Activated CD4-positive, alpha-beta T cell treated with anti-CD3 and anti-CD28 coated beads for 1 hour (primary cell): Measurements from ENCODE around the gene SKI.

Source experiments
- DNase-seq: peaks from one replicate; pipeline ENCODE4 v3.0.0-alpha.2; 2020

Gene SKI

DNA sequence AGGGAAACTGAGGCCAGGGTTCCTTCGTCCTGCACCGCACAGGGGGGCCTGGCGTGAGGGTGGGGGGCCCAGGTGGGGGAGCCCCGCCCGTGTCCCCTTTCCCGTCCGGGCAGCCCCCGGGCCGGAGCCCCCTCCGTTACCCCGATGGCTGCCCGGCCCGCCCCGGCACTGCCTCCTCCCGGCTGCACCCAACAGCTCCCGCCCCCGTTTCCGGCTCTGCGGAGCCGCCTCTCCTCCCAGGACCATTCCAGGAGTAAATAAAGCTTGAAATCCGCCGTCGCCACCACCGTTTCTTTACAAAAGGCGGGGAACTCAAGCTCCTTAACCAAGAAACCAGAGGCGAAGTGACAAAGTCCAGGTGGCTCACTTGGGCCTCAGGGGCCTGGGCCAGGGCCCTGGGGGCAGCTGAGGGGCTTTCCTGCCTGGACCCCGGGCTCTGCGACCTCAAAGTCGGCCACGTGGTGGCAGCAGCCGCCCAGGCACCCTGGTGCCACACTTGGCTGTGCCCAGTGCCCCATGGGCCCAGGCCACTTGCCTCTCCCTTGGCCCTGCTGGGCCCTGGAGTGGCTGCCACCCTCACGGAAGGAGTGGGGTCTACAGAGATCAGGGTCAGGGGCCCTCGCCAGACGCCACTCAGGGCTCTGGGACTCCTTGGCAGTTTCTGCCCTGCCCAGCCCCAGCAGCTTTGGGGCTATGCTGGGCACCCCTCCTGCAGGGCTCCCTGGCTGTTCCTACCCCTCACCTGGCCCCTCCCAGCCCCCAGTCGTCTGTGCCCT, 33.0 kb upstream of the SKI start:
- peak; percentile 80 for DNase-seq

DNA sequence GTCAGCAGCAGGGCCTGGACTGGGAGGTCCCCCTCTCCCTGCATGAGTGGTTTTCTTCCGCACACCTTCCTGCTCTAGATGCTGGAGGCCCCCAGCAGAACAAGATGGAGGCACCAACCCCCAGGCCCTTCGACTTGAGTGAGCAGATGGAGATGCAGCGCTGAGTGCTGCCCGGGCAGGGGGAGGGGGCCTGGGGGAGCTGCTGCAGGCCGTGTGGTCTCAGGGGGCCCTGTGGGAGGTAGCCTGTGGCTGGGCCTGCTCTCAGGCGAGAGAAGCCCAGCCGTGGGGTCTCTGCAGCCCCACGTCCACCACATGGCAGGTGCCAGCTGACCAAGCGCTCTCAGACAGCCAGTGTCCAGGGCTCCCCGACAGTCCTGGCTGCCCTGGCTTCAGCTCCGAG, 32.3 kb upstream of the SKI start:
- no peak for DNase-seq

DNA sequence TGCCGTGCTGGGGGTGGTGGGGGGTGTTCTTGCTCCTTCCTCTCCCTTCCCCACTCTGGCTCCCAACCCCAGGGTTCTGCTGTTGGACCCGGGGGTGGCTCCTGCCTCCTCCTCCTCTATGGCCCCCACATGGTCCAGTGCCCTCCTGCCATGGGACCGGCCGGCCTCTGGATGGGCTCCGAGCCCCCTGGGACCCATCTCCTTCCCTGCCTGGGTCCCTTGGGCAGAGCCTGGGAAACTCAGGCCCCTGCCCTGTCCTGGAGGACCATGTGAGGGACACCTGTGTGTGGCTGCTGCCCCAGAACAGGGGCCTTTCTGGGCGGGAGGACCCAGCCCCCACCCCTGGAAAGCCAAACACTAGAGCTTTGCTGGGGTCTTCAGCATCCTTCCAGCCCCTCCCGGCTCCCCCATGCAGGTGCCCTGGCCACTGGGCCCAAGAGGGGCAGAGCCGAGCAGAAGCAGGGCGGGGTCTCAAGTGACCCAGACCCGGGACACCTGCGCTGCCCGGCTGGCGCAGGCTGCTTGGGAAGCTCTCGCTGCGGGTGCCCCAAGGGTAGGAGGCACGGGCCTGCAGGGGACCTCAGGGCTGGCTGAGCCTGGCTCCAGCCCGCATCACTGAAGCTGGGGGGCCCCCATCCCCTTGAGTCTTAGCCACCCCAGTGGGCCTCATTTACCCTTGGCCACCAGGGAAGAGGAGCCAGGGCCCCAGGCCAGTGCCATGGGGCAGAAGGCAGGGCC, 31.0 kb upstream of the SKI start:
- DNase-seq, result no peak

DNA sequence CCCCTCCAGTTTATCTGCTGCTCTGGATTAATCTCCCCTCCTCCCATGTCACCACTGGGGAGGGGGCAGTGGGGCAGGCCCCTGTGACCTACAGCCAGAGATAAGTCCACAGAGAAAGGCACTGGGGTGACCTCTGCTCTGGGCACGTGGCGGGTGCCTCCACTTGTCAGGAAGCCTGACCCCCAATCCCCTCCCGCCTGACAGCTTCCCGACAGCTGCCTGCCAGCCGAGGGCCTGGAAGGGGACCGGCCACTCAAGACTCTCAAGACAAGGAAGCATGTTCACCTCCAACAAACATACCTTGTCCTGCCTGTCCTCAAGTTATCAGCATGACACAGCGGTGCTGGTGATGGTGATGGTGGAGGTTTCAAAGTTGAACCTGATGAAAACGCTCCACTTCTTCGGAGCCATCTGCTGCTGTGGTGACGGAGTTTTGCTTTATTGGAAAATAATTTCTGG, 30.4 kb upstream of the SKI start:
- DNase-seq, result no peak

DNA sequence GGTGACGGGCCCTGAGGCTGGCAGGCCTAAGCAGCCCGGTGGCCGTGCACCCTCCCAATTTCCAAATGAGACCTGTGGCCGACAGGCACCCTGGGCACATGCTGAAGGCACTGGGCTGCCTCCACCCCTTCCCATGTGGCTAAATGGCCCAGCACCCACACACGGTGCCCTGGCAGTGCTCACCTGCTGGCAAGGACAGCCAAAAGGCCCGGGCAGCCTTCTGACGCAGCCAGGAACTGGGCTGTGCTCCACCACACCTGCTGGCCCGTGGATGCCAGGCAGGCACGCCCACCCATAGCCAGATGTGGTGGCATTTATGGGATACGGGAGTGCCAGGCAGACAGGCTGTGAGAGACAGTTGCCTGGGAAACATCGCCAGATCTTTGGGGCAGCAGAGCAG, 29.5 kb upstream of the SKI start:
- DNase-seq, result no peak

DNA sequence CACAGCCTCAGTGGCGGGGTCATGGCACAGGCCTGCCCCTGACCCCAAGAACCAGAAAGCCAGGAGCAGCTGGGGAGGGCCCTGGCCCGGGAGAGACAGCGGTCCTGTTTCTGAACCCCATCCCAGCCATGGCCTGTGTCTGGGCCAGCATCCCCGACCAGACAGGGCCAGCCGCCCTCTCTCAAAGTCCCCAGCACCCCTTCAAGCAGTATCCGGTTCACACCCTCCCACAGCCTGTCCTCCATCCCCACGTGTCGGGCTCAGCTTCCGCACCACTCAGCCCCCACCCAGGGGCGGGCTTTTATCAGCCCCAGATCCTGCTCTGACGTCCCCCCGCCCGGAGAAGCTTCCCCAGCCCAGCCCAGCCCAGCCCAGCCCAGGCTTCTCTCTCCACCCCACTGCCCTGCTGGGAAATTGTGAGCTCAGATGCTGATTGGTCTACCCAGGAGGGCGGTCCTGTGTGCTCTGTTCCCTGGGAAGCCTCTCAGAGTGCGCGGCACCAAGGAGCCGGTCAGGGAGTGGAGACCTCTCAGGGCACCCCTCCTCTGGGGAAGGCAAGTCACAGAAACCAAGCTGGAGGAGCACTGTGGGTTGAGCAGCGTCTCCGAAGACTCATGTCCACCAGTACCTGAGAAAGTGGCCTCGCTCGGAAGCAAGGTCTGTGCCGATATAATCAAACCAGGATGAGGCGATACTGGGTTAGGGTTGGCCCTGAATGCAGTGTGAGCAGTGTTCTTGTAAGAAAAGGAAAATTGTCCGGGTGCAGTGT, 28.9 kb upstream of the SKI start:
- peak; percentile 64 for DNase-seq

DNA sequence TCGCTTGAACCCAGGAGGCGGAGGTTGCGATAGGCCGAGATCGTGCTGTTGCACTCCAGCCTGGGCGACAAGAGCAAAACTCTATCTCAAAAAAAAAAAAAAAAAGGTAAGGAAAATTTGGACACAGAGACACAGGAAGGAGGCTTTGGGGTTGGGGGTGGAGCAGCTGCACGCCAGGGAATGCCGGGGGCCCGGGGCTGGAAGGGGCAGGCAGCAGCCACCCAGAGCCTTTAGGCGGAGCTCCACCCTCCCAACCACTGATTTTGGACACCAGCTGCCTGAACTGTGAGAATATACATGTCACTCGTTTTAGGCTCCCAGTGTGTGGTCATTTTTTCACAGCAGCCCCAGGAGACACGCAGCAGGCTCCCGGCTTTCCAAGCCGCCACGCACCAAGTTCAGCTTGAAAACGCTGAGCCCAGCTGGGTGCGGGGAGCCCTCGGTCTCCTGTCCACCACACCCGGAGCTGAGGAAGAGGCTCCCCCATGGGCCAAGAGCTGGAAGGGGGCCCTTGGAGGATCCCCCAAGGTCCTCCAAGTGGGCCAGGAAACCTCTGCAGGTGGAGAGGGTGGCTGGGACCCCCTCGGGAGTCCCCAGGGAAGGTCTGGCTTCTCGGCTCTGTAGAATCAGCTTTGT, 27.7 kb upstream of the SKI start:
- DNase-seq, result no peak

DNA sequence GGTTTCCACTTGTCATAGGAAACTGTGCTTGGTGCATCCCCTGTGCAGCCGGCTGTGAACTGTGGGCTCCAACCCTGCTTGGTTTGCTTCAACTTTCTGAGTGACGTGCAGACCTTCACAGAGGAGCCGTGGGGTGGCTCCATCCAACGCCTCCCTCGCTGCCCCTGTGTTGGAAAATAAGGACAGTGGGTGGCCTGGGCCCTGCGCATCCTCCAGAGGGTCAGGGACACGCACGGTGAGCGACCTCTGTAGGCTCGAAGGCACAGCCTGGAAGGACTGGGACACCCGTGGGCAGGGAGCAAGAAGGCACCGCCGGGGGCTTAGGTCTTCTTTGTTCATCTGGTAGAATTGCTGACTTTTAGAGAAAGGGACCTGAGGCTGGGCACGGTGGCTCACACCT, 27.1 kb upstream of the SKI start:
- no peak for DNase-seq

DNA sequence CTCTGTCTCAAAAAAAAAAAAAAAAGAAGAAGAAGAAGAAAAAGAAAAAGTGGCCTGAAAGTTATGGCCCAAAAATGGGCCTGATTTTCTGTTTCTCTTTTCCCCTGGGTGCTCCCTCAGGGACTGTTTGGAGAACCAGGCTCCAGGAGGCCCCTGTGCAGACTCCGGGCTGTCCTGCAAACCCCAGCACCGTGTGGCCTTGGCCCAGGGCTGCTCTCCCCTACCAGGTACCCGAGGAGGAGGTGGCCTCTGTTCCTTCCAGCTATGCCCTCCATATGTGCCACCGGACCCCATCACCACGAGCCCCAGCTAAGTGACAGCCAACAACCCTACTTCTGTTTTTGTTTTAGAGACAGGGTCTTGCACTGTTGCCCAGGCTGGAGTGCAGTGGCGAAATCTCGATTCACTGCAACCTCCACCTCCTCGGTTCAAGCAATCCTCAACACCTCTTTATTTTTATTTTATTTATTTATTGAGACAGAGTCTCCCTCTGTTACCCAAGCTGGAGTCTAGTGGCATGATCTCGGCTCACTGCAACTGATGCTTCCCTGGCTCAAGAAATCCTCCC, 26.0 kb upstream of the SKI start:
- no peak for DNase-seq

DNA sequence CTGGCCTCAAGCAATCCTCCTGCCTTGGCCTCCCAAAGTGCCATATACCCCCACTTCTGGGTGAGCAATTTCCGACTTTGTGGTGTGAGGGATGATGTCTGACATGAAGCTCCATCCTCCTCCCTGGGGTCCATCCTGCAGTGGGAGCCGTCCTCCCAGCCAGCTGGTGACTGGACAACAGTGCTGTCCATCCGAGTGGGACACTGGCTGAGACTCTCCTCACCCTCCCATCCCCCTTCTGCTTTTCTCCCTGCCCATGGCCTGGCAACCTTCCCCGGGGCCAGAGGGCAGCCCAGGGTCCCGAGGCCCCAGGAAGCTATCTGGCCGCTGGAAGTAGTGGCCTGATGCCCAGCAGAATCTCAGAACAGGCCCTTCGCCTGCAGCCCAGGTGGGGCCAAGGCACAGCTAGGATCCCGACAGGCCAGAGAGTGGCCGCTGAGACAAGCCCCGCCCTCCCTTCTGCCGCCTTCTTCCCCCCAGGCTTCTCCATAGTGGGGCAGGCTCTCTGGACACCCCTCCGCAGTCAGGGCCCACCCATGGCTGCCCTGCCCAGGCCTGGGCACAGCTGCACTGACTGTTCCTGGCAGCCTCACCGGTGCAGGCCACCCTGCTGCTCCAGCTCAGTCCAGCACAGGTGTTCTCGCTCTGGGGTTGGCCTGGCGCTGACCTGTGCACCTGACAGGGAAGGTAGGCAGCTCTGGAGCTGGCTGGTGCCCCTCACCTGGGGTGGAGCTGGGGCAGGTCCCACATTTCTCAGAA, 25.1 kb upstream of the SKI start:
- DNase-seq, result no peak

DNA sequence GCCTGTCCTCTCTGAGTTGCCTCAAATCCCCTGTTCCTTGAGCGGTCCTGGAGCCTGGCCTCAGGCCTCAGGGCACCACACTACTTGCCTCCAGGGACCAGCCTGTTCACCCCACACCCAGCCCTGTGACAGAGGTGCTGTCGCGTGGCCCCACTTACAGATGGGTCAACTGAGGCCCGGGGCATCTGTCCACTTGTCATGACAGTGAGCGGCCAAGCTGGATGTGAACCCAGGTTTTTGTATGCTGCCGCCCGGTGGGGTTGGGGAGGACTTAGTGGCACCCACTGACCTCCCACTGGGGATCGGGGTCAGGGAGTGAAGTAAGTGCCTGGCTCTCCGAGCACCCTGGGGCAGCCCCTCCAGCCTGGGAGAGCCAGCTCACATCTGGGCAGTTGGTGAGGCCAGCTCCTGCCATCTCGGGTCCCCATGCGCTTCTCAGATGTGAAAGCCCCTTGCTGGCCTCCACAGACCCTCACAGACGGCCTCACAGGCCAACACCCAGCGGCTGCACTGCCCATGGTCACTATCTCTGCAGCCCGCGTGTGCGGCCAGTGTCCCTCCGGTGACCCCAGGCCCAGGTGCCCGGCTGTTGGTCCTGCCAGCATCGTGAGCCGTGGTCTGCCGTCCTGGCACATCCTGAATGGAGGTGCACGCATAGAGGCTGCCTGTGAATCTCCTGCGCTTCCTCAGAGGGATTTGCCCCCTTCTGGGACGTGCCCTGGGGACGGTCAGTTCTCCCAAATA, 24.3 kb upstream of the SKI start:
- no peak for DNase-seq

DNA sequence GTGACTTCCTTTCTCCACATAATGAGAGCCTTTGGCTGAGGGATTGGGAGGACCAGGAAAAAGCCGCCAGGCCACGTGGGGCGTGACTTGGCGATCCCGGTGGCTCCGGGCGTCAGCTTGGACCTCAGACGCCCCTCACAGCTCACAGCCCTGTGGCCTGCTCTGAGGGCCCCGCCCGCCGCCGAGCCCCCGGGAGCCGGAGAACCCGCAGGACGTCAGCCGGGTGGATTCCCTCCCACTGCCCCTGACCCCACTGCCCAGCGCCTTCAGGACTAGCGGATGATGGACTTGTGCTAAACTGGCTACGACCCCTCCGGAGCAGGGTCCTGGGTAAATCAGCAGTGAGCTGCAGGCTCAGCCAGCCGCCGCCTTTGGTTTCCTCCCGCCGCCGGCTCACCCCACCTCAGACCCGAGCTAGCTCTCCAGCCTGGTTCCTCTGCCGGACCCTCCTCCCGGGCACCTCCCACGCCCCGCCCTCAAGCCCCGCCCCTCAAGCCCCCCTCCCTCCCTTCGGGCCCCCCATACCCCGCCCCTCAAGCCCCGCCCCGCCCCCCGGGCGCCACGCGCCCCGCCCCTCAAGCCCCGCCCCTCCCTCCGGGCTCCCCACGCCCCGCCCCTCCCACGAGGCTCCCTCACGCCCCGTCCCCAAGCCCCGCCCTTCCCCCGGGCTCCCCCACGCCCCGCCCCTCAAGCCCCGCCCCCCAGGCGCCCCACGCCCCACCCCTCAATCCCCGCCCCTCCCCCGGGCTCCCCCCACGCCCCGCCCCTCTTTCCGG, 23.5 kb upstream of the SKI start:
- DNase-seq, result no peak

DNA sequence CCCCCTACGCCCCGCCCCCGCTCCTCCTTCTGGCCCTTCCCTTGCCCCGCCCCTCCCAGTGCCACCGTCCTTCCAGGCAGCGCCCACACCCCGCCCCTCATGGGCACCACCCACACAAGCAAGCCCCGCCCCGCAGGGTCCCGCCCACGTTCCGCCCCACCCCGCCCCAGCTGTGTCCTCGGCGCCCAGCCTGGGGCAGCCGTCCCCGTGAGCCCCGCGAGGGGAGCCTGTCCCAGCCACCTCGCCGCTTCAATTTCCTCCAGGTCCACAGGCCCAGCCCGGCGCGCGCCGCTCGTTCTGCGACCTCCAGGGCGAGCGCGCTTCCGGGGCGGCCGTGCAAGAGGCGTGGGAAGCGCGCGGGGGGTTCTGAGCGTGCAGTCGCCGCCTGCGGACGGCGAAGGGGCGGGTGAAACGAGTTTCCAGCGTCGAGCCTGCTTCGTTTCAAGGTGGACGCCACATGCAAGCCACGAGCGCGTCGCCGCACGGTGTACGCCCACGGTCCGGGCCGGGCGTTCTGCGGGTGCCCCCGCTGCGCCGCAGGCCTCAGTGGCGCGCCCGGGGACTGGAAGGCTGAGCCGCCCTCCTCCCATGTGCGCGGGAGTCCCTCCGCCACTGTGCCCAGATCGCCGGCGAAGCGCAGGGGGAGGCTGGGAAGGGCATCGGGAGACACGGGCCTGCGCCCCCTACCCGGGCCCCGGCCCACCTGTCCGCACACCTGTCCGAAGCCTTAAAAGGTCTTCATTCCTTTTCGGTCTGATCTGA, 22.7 kb upstream of the SKI start:
- DNase-seq, result peak; percentile 92

DNA sequence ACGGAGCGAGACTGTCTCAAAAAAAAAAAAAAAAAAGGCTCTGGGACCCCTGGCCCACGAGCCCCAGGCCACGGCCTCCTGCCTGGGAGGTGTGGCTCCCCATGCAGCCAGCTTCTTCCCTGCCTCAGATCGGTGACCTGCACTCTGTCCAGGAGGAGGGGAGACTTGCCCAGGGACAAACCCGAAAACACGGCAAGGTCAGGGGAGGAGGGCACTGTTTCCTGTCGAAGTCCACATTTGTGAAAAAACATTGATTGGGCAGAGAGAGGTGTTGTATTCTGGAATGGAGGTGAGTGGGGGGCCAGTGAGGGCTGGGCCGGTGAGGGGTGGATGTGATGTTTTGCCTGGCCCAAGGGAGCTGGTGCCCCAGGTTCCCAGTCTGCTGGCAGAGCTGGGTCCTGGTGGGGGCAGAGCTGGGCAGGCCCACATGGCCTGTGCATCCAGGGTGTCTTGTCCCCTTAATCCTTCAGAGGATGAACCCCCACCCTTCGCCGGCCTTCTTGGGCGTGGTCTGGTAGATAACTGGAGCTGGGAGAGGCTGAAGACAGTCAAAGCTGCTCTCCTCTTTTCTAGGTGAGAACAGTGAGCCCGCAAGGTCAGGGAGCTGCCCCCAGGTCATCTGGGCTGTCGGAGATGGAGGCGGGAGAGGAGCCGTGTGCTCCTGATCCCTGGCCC, 21.2 kb upstream of the SKI start:
- no peak for DNase-seq

DNA sequence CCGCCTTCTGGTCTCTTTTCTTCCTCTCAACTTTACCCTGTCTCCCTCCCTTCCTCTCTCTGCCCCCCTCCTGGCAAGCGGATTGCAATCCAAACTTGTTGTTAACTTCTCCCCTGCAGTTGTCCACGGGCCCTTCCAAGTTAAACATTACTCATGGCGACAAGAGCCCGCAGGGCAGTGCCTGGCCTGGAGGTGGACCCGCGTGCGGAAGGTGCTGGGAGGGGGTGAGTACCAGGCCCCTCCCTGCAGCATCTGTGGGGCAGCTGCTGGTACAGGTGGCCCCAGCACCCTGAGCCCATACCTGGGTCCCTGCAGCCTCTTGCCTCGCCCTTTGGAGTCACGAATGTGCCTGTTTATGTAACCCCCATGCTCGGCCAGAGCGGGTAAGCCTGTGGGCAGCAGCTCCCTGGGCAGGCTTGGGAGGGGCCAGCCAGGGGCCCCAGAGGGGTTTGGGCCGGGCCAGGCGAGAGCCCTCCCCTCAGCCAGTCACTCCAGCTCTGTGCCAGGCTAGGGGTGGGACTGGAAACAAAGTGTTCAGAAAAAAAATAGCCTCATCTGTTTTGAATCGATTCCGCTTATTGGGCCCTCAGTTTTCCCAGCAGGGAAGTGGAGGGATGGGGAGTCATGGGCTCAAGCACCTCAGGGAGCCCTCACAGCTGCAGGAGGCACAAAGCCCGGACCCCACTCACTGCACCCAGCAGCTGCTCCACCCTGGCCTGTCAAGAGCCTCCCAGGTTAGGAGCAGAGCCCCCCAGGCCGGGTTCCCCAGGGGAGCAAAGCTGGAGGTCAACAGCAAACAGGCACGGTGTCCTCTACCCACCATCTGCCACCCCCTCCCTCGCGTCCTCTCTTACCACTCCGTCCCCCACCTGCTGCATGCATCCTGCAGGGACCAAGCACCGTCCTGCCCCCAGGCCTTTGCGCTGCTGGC, 19.5 kb upstream of the SKI start:
- no peak for DNase-seq

DNA sequence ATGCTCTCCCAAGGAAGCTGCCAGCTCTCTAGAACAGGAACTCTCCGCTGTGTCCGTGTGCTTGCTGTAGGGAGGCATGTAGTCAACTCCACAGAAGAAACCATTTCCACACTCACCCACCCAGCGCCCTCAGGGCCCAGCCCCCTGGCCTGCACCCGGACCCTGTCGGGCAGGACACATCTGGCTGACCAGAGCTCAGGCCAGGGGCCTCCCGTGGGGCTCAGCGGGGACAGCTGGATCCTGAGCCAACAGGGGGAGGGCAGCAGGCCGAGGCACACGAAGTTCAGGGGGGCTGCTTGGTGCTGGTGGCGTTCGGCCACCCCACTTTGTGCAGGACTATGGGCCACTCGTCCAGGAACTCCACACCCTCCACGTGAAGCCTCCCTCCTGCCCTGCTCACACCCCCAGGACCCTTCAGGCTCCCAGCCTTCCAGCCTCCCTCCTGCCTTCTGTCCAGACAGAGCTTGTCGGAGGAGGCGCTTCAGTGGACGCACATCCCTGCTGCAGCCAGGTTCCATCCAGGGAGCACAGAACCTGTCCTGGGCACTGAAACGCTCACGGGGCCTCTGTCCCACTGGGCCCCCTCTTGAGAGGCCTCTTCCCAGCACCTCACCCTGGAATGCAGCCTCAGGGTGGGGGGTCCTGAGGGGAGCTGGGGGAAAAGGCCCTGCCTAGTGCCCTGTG, 18.6 kb upstream of the SKI start:
- no peak for DNase-seq

DNA sequence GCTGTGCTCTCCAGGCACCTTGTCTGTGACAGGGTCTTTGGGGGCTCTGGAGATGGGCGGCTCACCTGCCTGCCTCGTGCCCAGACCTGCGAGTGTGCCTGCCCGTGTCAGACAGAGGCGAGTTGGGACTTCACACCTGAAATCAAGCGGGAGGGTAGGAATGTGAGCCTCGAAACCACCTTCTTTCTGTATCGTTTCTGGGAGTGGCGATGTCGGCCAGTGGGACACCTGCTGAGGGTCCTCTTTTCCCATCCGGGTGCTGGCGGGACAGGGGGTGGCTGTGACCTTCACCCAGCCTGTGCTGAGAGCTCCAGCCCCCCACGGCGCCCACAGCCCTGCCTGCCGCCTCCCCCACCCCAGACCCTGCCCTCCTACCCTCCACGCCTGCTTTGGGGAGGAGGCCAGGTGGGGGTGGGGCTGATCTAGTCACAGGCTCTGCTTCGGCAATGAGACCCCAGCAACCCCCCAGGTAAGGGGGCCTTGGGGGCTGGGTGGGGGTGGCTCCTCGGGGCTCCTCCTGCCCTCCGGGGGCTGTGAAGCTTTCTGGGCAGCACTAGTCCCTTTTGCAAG, 17.9 kb upstream of the SKI start:
- DNase-seq, result no peak
